ENCODE results near the gene RDH5.

DNA sequence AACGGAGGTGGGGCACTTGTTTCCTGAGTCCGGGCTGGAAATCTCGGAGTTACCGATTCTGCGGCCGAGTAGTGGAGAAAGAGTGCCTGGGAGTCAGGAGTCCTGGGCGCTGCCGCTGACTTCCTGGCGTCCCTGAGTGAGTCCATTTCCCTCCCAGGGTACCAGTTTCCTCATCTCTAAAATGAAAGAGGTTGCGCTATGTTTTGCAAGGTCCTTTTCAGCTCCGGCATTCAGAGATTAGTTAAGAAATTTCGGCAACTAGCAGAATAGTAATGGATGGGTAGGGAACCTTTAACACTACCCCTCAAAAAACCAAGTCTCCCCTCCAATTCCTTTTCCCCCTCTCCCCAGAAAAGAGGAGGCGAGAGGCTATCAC, 3.6 kb upstream of the RDH5 start:
- TF ChIP-seq CTCF (conservative IDR thresholded peaks at IDR 0.05), result no peak
- no peak for TF ChIP-seq EZH2 (IDR thresholded peaks at IDR 0.05; ENCODE audit: low read depth)
